Natural killer cell (primary cell): Measurements from ENCODE around the gene PODXL. TPM values are rescaled to one million over a fixed set of nuclear protein-coding genes. Genes with fewer than 3 reads are reported as not detected.

Experiments used
- ATAC-seq, 3 donors: fragments of 150-1000 bp in 2 of 3; fragments of 200-7000 bp in 1 of 3; cut with Tn5 transposase; 1 replicate in 1 of 3; 2 replicates in 2 of 3; pipeline ENCODE4 v1.10.0; 2021; ENCODE audit warnings: mild to moderate bottlenecking in 2 of 3, moderate library complexity in 2 of 3
- DNase-seq, 2 donors: peaks; one replicate each; pipeline versions ENCODE4 v3.0.0 to v3.0.0-alpha.2; 2013 to 2021; ENCODE audit warnings: mixed read lengths in 1 of 2
- H3K27ac ChIP-seq: one replicate; pipeline ENCODE4 v1.5.1; 2013; ENCODE audit warnings: mild to moderate bottlenecking, low read length
- H3K27me3 ChIP-seq: one replicate; pipeline ENCODE4 v1.6.1; 2013; ENCODE audit warnings: low read length; ENCODE audit not compliant: control insufficient read depth, insufficient read depth
- H3K36me3 ChIP-seq: one replicate; pipeline ENCODE4 v1.6.1; 2013; ENCODE audit warnings: low read length; ENCODE audit not compliant: control insufficient read depth, insufficient read depth
- H3K4me1 ChIP-seq: one replicate; pipeline ENCODE4 v1.6.1; 2013; ENCODE audit warnings: low read length; ENCODE audit not compliant: control insufficient read depth, insufficient read depth
- H3K4me3 ChIP-seq: one replicate; pipeline ENCODE4 v1.5.1; 2013; ENCODE audit warnings: low read length
- H3K9me3 ChIP-seq: one replicate; pipeline ENCODE4 v1.6.1; 2013; ENCODE audit warnings: low read length; ENCODE audit not compliant: control insufficient read depth, insufficient read depth
- H3K27ac Mint-ChIP-seq, 2 donors: one replicate each; pipeline ENCODE4 v1.8.0; 2022; ENCODE audit warnings: mild to moderate bottlenecking in 2 of 2, mixed read lengths in 2 of 2, moderate library complexity in 1 of 2
- H3K27me3 Mint-ChIP-seq, 2 donors: one replicate each; pipeline ENCODE4 v1.8.0; 2022; ENCODE audit warnings: low read depth in 2 of 2, mixed read lengths in 2 of 2
- H3K36me3 Mint-ChIP-seq: one replicate; pipeline ENCODE4 v1.8.0; 2022; ENCODE audit warnings: mixed read lengths
- H3K4me1 Mint-ChIP-seq, 2 donors: one replicate each; pipeline ENCODE4 v1.8.0; 2022; ENCODE audit warnings: mixed read lengths in 2 of 2
- H3K4me3 Mint-ChIP-seq: one replicate; pipeline ENCODE4 v1.8.0; 2022; ENCODE audit warnings: mild to moderate bottlenecking, moderate library complexity, mixed read lengths
- H3K9me3 Mint-ChIP-seq, 2 donors: one replicate each; pipeline ENCODE4 v1.8.0; 2022; ENCODE audit warnings: mixed read lengths in 2 of 2
- CTCF ChIP-seq: fragments of 200-600 bp; IDR thresholded peaks from one replicate; pipeline ENCODE4 v1.8.0; 2022; ENCODE audit warnings: antibody characterized with exemption
- WGBS: methylation state at CpG from one replicate; pipeline ENCODE4 v1.1.7; 2013; ENCODE audit warnings: missing lambda C conversion rate; ENCODE audit not compliant: insufficient coverage; 5-methylcytosine and 5-hydroxymethylcytosine counted together
- intact Hi-C: fragments of 100-400 bp; cut with micrococcal nuclease; formaldehyde crosslinking; loops from one replicate; pipeline ENCODE4 v1.14.2; 2022
- total RNA-seq, 4 donors: library from RNA; stranded (reverse); fragments of 120-200 nt in 1 of 4; gene quantifications; one replicate each; pipeline versions ENCODE4 v1.2.3 to v1.2.4, GENCODE V29; 2013 to 2022

The PODXL gene
- total RNA-seq, 3 donors from 2014 or later (not counting 1 experiment from before 2014, with no cell fraction given): 0.35 to 1.4 (median 0.88) TPM

GRCh38 chr7:131480384-131481315 is 75.8 kb downstream of the PODXL start:
- Mint-ChIP-seq H3K36me3 (peaks cover 7% of the 10 kb centered on the region), H3K27ac (no peak overlapping the region)

GRCh38 chr7:131476740-131477139 is 79.7 kb downstream of the PODXL start:
- no peak overlapping the region for H3K4me3 Mint-ChIP-seq
- H3K4me1 ChIP-seq: no peaks in the 10 kb centered on the region
- peaks cover 19% of the 10 kb centered on the region for H3K36me3 Mint-ChIP-seq
- no peak overlapping the region for H3K27ac Mint-ChIP-seq
- H3K4me1 Mint-ChIP-seq: peaks cover 0 to 5% of the 10 kb centered on the region in 2 donors
- no peak for DNase-seq
- WGBS: 100% methylated on average over 1 of the region's 2 CpGs
- H3K27me3 ChIP-seq: no peaks in the 10 kb centered on the region
- no peaks in the 10 kb centered on the region for H3K9me3 Mint-ChIP-seq
- peaks cover 26% of the 10 kb centered on the region for H3K36me3 ChIP-seq
- ATAC-seq: no peak
- no peaks in the 10 kb centered on the region for H3K27me3 Mint-ChIP-seq
- H3K4me3 ChIP-seq: no peak overlapping the region
- H3K27ac ChIP-seq: no peak overlapping the region
- intact Hi-C loops: no loop called here
- H3K9me3 ChIP-seq: no peaks in the 10 kb centered on the region
- no peak for TF ChIP-seq CTCF

More at GRCh38 chr7:131480384-131481315, 75.8 kb downstream of the PODXL start:
- Mint-ChIP-seq H3K4me1 (peaks cover 5 to 11% of the 10 kb centered on the region in 2 donors), H3K27me3 (no peaks in the 10 kb centered on the region), H3K9me3 (no peaks in the 10 kb centered on the region), H3K4me3 (no peak overlapping the region)
- no peak overlapping the region for H3K4me3 ChIP-seq
- TF ChIP-seq CTCF: no peak
- H3K4me1 ChIP-seq: no peaks in the 10 kb centered on the region
- intact Hi-C loops: no loop called here
- 95% methylated on average over 2 of the region's 4 CpGs for WGBS
- DNase-seq (no peak), ATAC-seq (no peak)
- no peaks in the 10 kb centered on the region for H3K27me3 ChIP-seq
- H3K27ac ChIP-seq: no peak overlapping the region
- no peaks in the 10 kb centered on the region for H3K9me3 ChIP-seq
- H3K36me3 ChIP-seq: peaks cover 18% of the 10 kb centered on the region

GRCh38 chr7:131471250-131472004 is 85.0 kb downstream of the PODXL start:
- no peak overlapping the region for H3K27ac ChIP-seq
- intact Hi-C loops: no loop called here
- peaks cover 49% of the 10 kb centered on the region for H3K36me3 Mint-ChIP-seq

More at GRCh38 chr7:131471250-131472004, 85.0 kb downstream of the PODXL start:
- DNase-seq (no peak), ATAC-seq (no peak)
- Histone ChIP-seq H3K27me3 (no peaks in the 10 kb centered on the region), H3K36me3 (peaks cover 59% of the 10 kb centered on the region), H3K4me1 (no peaks in the 10 kb centered on the region), H3K9me3 (no peaks in the 10 kb centered on the region), H3K4me3 (no peak overlapping the region)
- Mint-ChIP-seq H3K9me3 (no peaks in the 10 kb centered on the region), H3K4me3 (no peak overlapping the region), H3K27ac (no peak overlapping the region), H3K27me3 (no peaks in the 10 kb centered on the region), H3K4me1 (no peaks in the 10 kb centered on the region)
- WGBS: 94% methylated on average over 4 of the region's 4 CpGs
- no peak for TF ChIP-seq CTCF
